NCI-H1436 treated with DMSO at 0.1 percent for 48 hours (cell line): ENCODE data around the gene UBAC2.

Source experiments
- DNase-seq: peaks from one replicate; lab custom pipeline; 2025; lab: John Stamatoyannopoulos, UW

UBAC2 gene

GRCh38 chr13:99271249-99271648, 70.6 kb downstream of the UBAC2 start:
- no peak for DNase-seq

- no peak for DNase-seq
Measured at GRCh38 chr13:99272481-99272880, 71.8 kb downstream of the UBAC2 start.

GRCh38 chr13:99273128-99273527, 72.5 kb downstream of the UBAC2 start:
- no peak for DNase-seq

- DNase-seq: no peak
Measured at GRCh38 chr13:99275093-99275469, 74.4 kb downstream of the UBAC2 start.

- no peak for DNase-seq
Measured at GRCh38 chr13:99276706-99277105, 76.1 kb downstream of the UBAC2 start.

GRCh38 chr13:99277629-99278028, 77.0 kb downstream of the UBAC2 start:
- DNase-seq: no peak

- DNase-seq: no peak
Measured at GRCh38 chr13:99278200-99278599, 77.5 kb downstream of the UBAC2 start.

GRCh38 chr13:99278843-99279242, 78.2 kb downstream of the UBAC2 start:
- no peak for DNase-seq

GRCh38 chr13:99279637-99280036, 79.0 kb downstream of the UBAC2 start:
- DNase-seq: no peak

GRCh38 chr13:99280166-99280565, 79.5 kb downstream of the UBAC2 start:
- DNase-seq: no peak

- DNase-seq: no peak
Measured at GRCh38 chr13:99281811-99282263, 81.2 kb downstream of the UBAC2 start.

GRCh38 chr13:99282264-99283231, 81.9 kb downstream of the UBAC2 start:
- no peak for DNase-seq

- DNase-seq: no peak
Measured at GRCh38 chr13:99285432-99286182, 85.0 kb downstream of the UBAC2 start.

- no peak for DNase-seq
Measured at GRCh38 chr13:99287551-99287950, 86.9 kb downstream of the UBAC2 start.

- DNase-seq: no peak
Measured at GRCh38 chr13:99288089-99288488, 87.4 kb downstream of the UBAC2 start.

GRCh38 chr13:99289271-99289670, 88.6 kb downstream of the UBAC2 start:
- no peak for DNase-seq

GRCh38 chr13:99289674-99290337, 89.2 kb downstream of the UBAC2 start:
- DNase-seq: no peak

GRCh38 chr13:99290894-99291293, 90.2 kb downstream of the UBAC2 start:
- DNase-seq: no peak

- DNase-seq: no peak
Measured at GRCh38 chr13:99293178-99293577, 92.5 kb downstream of the UBAC2 start.

GRCh38 chr13:99294198-99294597, 93.5 kb downstream of the UBAC2 start:
- DNase-seq: no peak

- DNase-seq: no peak
Measured at GRCh38 chr13:99294958-99295357, 94.3 kb downstream of the UBAC2 start.

- no peak for DNase-seq
Measured at GRCh38 chr13:99295488-99296252, 95.0 kb downstream of the UBAC2 start.
